GM12874 (cell line): ENCODE data around the gene OR6C2.

ENCODE experiments used
- CTCF ChIP-seq: IDR thresholded peaks from 2 replicates; pipeline ENCODE4 v1.5.1; 2011; ENCODE audit warnings: low read depth, mild to moderate bottlenecking, control low read depth, low read length, moderate library complexity; ENCODE audit not compliant: insufficient read depth

Gene OR6C2

GRCh38 chr12:55472264-55472663 lies 28.4 kb downstream of the OR6C2 start:
- TF ChIP-seq CTCF = no peak

- no peak for TF ChIP-seq CTCF
These were observed 48.2 kb downstream of the OR6C2 start, which contains the start of gene OR6C68 for GRCh38 chr12:55492078-55492477. Gene OR6C68, plus strand, starts transcription at chr12:55492378. Its CDS starts 0 bp downstream, at chr12:55492378.

GRCh38 chr12:55495490-55495889 lies 51.6 kb downstream of the OR6C2 start:
- TF ChIP-seq CTCF = no peak

DNA sequence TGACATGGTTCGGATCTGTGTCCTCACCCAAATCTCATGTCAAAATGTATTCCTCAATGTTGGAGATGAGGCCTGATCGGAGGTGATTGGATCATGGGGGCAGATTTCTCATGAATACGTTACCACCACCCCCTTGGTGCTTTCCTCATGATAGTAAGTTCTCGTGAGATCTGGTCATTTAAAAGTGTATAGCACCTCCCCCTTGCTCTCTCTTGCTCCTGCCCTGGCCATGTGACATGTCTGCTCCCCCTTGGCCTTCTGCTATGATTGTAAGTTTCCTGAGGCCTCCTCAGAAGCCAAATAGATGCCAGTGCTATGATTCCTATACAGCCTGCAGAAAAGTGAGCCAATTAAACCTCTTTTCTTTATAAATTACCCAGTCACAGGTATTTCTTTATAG lies 55.4 kb downstream of the OR6C2 start:
- TF ChIP-seq CTCF = no peak

DNA sequence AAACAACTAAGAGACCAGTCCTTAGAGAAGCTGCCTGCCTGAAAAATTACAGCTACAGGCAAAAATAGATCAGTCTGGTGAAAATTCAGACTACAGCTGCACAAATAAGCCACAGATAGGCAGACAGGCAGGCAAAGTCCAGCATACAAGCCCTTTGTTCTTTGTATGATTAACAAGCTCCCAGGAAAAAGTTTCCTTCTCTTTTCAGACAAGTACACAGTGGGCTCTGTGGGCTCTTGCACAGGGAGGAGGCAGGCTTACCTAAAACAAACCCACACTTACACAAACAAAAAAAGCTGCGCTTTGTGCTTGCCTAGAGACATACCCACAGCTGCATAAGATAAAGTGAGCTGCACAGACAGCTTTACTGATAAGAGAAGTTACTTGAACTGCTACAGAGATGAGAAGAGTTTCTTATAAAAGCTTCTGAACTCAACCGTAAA lies 56.0 kb downstream of the OR6C2 start:
- no peak for TF ChIP-seq CTCF

DNA sequence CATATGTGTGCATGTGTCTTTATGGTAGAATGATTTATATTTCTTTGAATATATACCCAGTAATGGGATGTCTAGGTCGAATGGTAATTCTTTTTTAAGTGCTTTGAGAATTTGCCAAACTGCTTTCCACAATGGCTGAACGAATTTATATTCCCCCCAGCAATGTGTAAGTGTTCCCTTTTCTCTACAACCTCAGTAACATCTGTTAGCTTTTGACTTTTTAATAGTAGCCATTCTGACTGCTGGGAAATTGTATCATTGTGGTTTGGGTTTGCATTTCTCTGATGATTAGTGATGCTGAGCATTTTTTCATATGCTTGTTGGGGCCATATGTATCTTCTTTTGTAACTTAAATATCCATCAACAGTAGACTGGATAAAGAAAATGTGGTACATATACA lies 57.7 kb downstream of the OR6C2 start:
- no peak for TF ChIP-seq CTCF
